GM18502 (cell line): ENCODE measurements around the gene MYBPHL.

Source experiments
- ATAC-seq: cut with Tn5 transposase; IDR thresholded peaks from one replicate; pipeline ENCODE4 v1.9.1; 2021; ENCODE audit warnings: mild to moderate bottlenecking; ENCODE audit not compliant: unreplicated experiment, poor library complexity

MYBPHL gene

GRCh38 chr1:109306832-109307273 lies at the start of gene MYBPHL:
Gene MYBPHL (minus strand): TSS chr1:109307011. CDS start chr1:109306991, 20 bp downstream.
- no peak for ATAC-seq

- no peak for ATAC-seq
These were observed 49.7 kb upstream of the MYBPHL start for GRCh38 chr1:109356505-109356904.

- no peak for ATAC-seq
These were observed 48.1 kb upstream of the MYBPHL start for GRCh38 chr1:109354929-109355328.

- no peak for ATAC-seq
These were observed 44.6 kb upstream of the MYBPHL start for GRCh38 chr1:109351457-109351856.

GRCh38 chr1:109350655-109351054 lies 43.8 kb upstream of the MYBPHL start:
- no peak for ATAC-seq

- no peak for ATAC-seq
These were observed 43.4 kb upstream of the MYBPHL start for GRCh38 chr1:109350182-109350581.

GRCh38 chr1:109347511-109347910 lies 40.7 kb upstream of the MYBPHL start:
- no peak for ATAC-seq

- ATAC-seq: no peak
These were observed 35.4 kb upstream of the MYBPHL start for GRCh38 chr1:109341944-109342930.

- ATAC-seq: no peak
These were observed 31.8 kb upstream of the MYBPHL start for GRCh38 chr1:109338608-109339007.

GRCh38 chr1:109338091-109338490 lies 31.3 kb upstream of the MYBPHL start:
- no peak for ATAC-seq

- ATAC-seq: no peak
These were observed 28.3 kb upstream of the MYBPHL start for GRCh38 chr1:109335091-109335490.

GRCh38 chr1:109331113-109331512 lies 24.3 kb upstream of the MYBPHL start:
- no peak for ATAC-seq

- no peak for ATAC-seq
These were observed 20.5 kb upstream of the MYBPHL start for GRCh38 chr1:109327285-109327684.

- ATAC-seq: no peak
These were observed 16.2 kb upstream of the MYBPHL start for GRCh38 chr1:109322974-109323373.

GRCh38 chr1:109319114-109319513 lies 12.3 kb upstream of the MYBPHL start:
- ATAC-seq: no peak

- no peak for ATAC-seq
These were observed 9.7 kb upstream of the MYBPHL start for GRCh38 chr1:109316506-109316905.

- no peak for ATAC-seq
These were observed 8.5 kb upstream of the MYBPHL start for GRCh38 chr1:109315288-109315687.

- no peak for ATAC-seq
These were observed 8.0 kb upstream of the MYBPHL start for GRCh38 chr1:109314795-109315194.

GRCh38 chr1:109312978-109313775 lies 6.4 kb upstream of the MYBPHL start:
- ATAC-seq: no peak

GRCh38 chr1:109312246-109312645 lies 5.4 kb upstream of the MYBPHL start:
- no peak for ATAC-seq

GRCh38 chr1:109309347-109309746 lies 2.5 kb upstream of the MYBPHL start:
- no peak for ATAC-seq
